H1 (cell line): ENCODE data around the gene ATP11A. TPM values are rescaled to one million over a fixed set of nuclear protein-coding genes. Genes with fewer than 3 reads are reported as not detected.
A peak's percentile ranks its signal among the peaks of the same experiment; 100 is the strongest.

ENCODE experiments used
- CTCF ChIA-PET: fragments of 300-600 bp; sonication (Branson Sonifier 250); formaldehyde crosslinking; loops from one replicate; lab custom pipeline; 2021; ENCODE audit not compliant: partially characterized antibody; lab: Charles Lee
- POLR2A ChIA-PET: fragments of 300-600 bp; sonication (Branson Sonifier 250); formaldehyde crosslinking; loops from one replicate; lab custom pipeline; 2021; ENCODE audit warnings: inconsistent platforms; ENCODE audit not compliant: partially characterized antibody; lab: Charles Lee
- DNase-seq, 2 experiments: peaks; one replicate each; pipeline versions ENCODE4 v3.0.0 to v3.0.0-alpha.2; 2010 to 2022; ENCODE audit warnings: low spot score in 2 of 2, low read depth in 1 of 2, mixed read lengths in 1 of 2
- FAIRE-seq: peaks from 2 replicates; lab custom pipeline; 2011; peaks lifted over from hg19 to GRCh38; lab: Jason Lieb, UNC
- H2AFZ ChIP-seq: 2 replicates; pipeline ENCODE4 v1.8.1; 2012; ENCODE audit warnings: low read length, inconsistent platforms
- H2AK5ac ChIP-seq: 2 replicates; pipeline ENCODE4 v1.6.1; 2013; ENCODE audit warnings: low read depth, low read length
- H2BK120ac ChIP-seq: replicated peaks from 2 replicates; pipeline ENCODE3; 2013; ENCODE audit warnings: low read depth, low read length, inconsistent platforms
- H2BK12ac ChIP-seq: 2 replicates; pipeline ENCODE4 v1.6.1; 2013; ENCODE audit warnings: low read depth, low read length
- H2BK15ac ChIP-seq: 2 replicates; pipeline ENCODE4 v1.6.1; 2013; ENCODE audit warnings: low read length
- H2BK20ac ChIP-seq: 2 replicates; pipeline ENCODE4 v1.6.1; 2013; ENCODE audit warnings: low read length
- H2BK5ac ChIP-seq: 2 replicates; pipeline ENCODE4 v1.6.1; 2013; ENCODE audit warnings: low read depth, low read length
- H3K14ac ChIP-seq: 2 replicates; pipeline ENCODE4 v1.6.1; 2013; ENCODE audit warnings: inconsistent platforms; ENCODE audit not compliant: insufficient read length
- H3K18ac ChIP-seq: 2 replicates; pipeline ENCODE4 v1.6.1; 2013; ENCODE audit warnings: low read length; ENCODE audit errors: extremely low read depth
- H3K23ac ChIP-seq: 2 replicates; pipeline ENCODE4 v1.6.1; 2013; ENCODE audit warnings: inconsistent platforms; ENCODE audit not compliant: insufficient read length
- H3K23me2 ChIP-seq: 2 replicates; pipeline ENCODE4 v1.6.1; 2013; ENCODE audit warnings: low read depth, low read length
- H3K27ac ChIP-seq: 2 replicates; pipeline ENCODE4 v1.6.1; 2011; ENCODE audit warnings: low read depth, low read length, inconsistent platforms
- H3K27me3 ChIP-seq, 4 experiments: replicated peaks in 1 of 4; 1 replicate in 1 of 4; 2 replicates in 3 of 4; pipeline versions ENCODE4 v1.6.1 to v1.8.1; 2011 to 2013; ENCODE audit warnings: low read length in 3 of 4, mild to moderate bottlenecking in 3 of 4, inconsistent platforms in 2 of 4, mixed read lengths in 2 of 4, moderate library complexity in 1 of 4; ENCODE audit not compliant: control insufficient read depth in 3 of 4, insufficient read depth in 3 of 4; ENCODE audit errors: extremely low read depth in 1 of 4
- H3K36me3 ChIP-seq, 4 experiments: 2 replicates each; pipeline versions ENCODE4 v1.6.1 to v1.8.1; 2011 to 2013; ENCODE audit warnings: mild to moderate bottlenecking in 4 of 4, low read length in 3 of 4, moderate library complexity in 2 of 4, control low read depth in 1 of 4, inconsistent platforms in 1 of 4; ENCODE audit not compliant: insufficient read depth in 4 of 4, control insufficient read depth in 2 of 4
- H3K4ac ChIP-seq: replicated peaks from 2 replicates; pipeline ENCODE3; 2013; ENCODE audit warnings: low read length, low read depth, mixed read lengths, inconsistent platforms; ENCODE audit not compliant: insufficient read length
- H3K4me1 ChIP-seq, 4 experiments: replicated peaks in 1 of 4; 1 replicate in 1 of 4; 2 replicates in 3 of 4; pipeline versions ENCODE4 v1.6.1 to v1.8.1; 2011 to 2013; ENCODE audit warnings: low read length in 3 of 4, inconsistent platforms in 2 of 4, mixed read lengths in 1 of 4; ENCODE audit not compliant: insufficient read depth in 4 of 4, control insufficient read depth in 3 of 4
- H3K4me2 ChIP-seq, 2 experiments: 2 replicates each; pipeline versions ENCODE4 v1.6.1 to v1.8.1; 2011 to 2013; ENCODE audit warnings: low read depth in 2 of 2, low read length in 2 of 2, control low read depth in 1 of 2, inconsistent platforms in 1 of 2, mild to moderate bottlenecking in 1 of 2; ENCODE audit not compliant: insufficient read depth in 1 of 2
- H3K4me3 ChIP-seq, 4 experiments: fragments of 200-600, 300-600 bp in 1 of 4; sonication (generic), shearing (Covaris generic), sonication (Bioruptor Twin) in 1 of 4; 2 replicates each; pipeline versions ENCODE4 v1.5.1 to v1.8.1; 2011 to 2016; ENCODE audit warnings: low read length in 4 of 4, low read depth in 3 of 4, control low read depth in 2 of 4, inconsistent platforms in 2 of 4, mild to moderate bottlenecking in 2 of 4, mixed read lengths in 1 of 4, moderate library complexity in 1 of 4; ENCODE audit not compliant: insufficient read depth in 2 of 4; ENCODE audit errors: extremely low read depth in 1 of 4
- H3K56ac ChIP-seq: replicated peaks from 2 replicates; pipeline ENCODE3; 2013; ENCODE audit warnings: low read depth, mild to moderate bottlenecking, mixed read lengths, low read length, inconsistent platforms; ENCODE audit not compliant: insufficient read length
- H3K79me1 ChIP-seq: 2 replicates; pipeline ENCODE4 v1.6.1; 2013; ENCODE audit warnings: low read depth, low read length, control low read depth
- H3K79me2 ChIP-seq, 2 experiments: 2 replicates each; pipeline versions ENCODE4 v1.6.1 to v1.8.1; 2012 to 2013; ENCODE audit warnings: low read length in 2 of 2, mild to moderate bottlenecking in 2 of 2, inconsistent platforms in 1 of 2; ENCODE audit not compliant: insufficient read depth in 2 of 2, control insufficient read depth in 1 of 2
- H3K9ac ChIP-seq, 4 experiments: replicated peaks in 1 of 4; 1 replicate in 1 of 4; 2 replicates in 3 of 4; pipeline versions ENCODE4 v1.6.1 to v1.8.1; 2011 to 2013; ENCODE audit warnings: low read depth in 3 of 4, low read length in 3 of 4, control low read depth in 2 of 4, mild to moderate bottlenecking in 2 of 4, moderate library complexity in 2 of 4, inconsistent platforms in 1 of 4; ENCODE audit errors: extremely low read depth in 1 of 4
- H3K9me3 ChIP-seq, 2 experiments: 2 replicates each; pipeline versions ENCODE4 v1.6.1 to v1.8.1; 2012 to 2013; ENCODE audit warnings: mild to moderate bottlenecking in 2 of 2, moderate library complexity in 2 of 2, control low read depth in 1 of 2, inconsistent platforms in 1 of 2, low read depth in 1 of 2, low read length in 1 of 2, mixed read lengths in 1 of 2; ENCODE audit not compliant: insufficient read depth in 2 of 2
- H4K20me1 ChIP-seq, 2 experiments: replicated peaks in 1 of 2; 2 replicates each; pipeline versions ENCODE3 to v1.8.1; 2011 to 2013; ENCODE audit warnings: inconsistent platforms in 2 of 2, low read length in 2 of 2, mild to moderate bottlenecking in 1 of 2; ENCODE audit not compliant: insufficient read depth in 2 of 2, control insufficient read depth in 1 of 2
- H4K5ac ChIP-seq: 2 replicates; pipeline ENCODE4 v1.6.1; 2013; ENCODE audit warnings: low read length, low read depth, mixed read lengths, inconsistent platforms; ENCODE audit not compliant: insufficient read length
- H4K8ac ChIP-seq: 2 replicates; pipeline ENCODE4 v1.8.0; 2013; ENCODE audit warnings: mild to moderate bottlenecking, moderate library complexity, low read length, inconsistent platforms; ENCODE audit not compliant: insufficient read depth; ENCODE audit errors: extremely low read depth
- H4K91ac ChIP-seq: replicated peaks from 2 replicates; pipeline ENCODE3; 2013; ENCODE audit warnings: low read length, mixed read lengths, inconsistent platforms; ENCODE audit not compliant: insufficient read length
- BACH1 ChIP-seq: IDR thresholded peaks from 2 replicates; pipeline ENCODE4 v1.6.1; 2012; ENCODE audit warnings: low read length, improper control_type of control experiment
- BRCA1 ChIP-seq: IDR thresholded peaks from 2 replicates; pipeline ENCODE4 v1.6.1; 2012; ENCODE audit warnings: low read depth, low read length, improper control_type of control experiment
- CTBP2 ChIP-seq: IDR thresholded peaks from 2 replicates; pipeline ENCODE4 v1.7.0; 2011; ENCODE audit warnings: borderline replicate concordance, mild to moderate bottlenecking, moderate library complexity, mixed read lengths, low read length; ENCODE audit not compliant: insufficient read depth, insufficient read length
- EGR1 ChIP-seq: IDR thresholded peaks from 2 replicates; pipeline ENCODE4 v1.6.1; 2011; ENCODE audit warnings: low read depth, low read length, borderline replicate concordance
- EZH2 ChIP-seq: fragments of 200-600 bp; sonication (generic); IDR thresholded peaks from 2 replicates; pipeline ENCODE4 v1.7.1; 2012; ENCODE audit warnings: low read depth, mild to moderate bottlenecking, moderate library complexity, low read length, inconsistent platforms; ENCODE audit not compliant: severe bottlenecking
- POLR2A ChIP-seq, 2 experiments: IDR thresholded peaks; 1 replicate in 1 of 2; 2 replicates in 1 of 2; pipeline ENCODE4 v1.6.1; 2011; ENCODE audit warnings: low read depth in 2 of 2, low read length in 2 of 2, mild to moderate bottlenecking in 2 of 2; ENCODE audit errors: control extremely low read depth in 1 of 2
- RXRA ChIP-seq: IDR thresholded peaks from 2 replicates; pipeline ENCODE4 v1.6.1; 2011; ENCODE audit warnings: low read depth, mild to moderate bottlenecking, low read length, moderate library complexity; ENCODE audit not compliant: insufficient read depth
- SIX5 ChIP-seq: IDR thresholded peaks from 2 replicates; pipeline ENCODE4 v1.6.1; 2011; ENCODE audit warnings: mild to moderate bottlenecking, low read depth, low read length
- SP2 ChIP-seq: IDR thresholded peaks from 2 replicates; pipeline ENCODE4 v1.6.1; 2012; ENCODE audit warnings: mild to moderate bottlenecking, low read length, inconsistent platforms
- TAF1 ChIP-seq: IDR thresholded peaks from 2 replicates; pipeline ENCODE4 v1.6.1; 2011; ENCODE audit warnings: mild to moderate bottlenecking, low read depth, low read length
- ZNF274 ChIP-seq: IDR thresholded peaks from 2 replicates; pipeline ENCODE4 v1.7.0; 2012; ENCODE audit warnings: low read length, borderline replicate concordance; ENCODE audit errors: extremely low read depth
- WGBS, 2 experiments: shearing (Covaris generic) in 1 of 2; methylation state at CpG; one replicate each; pipeline versions ENCODE4 v1.1.6 to v1.1.7; 2013 to 2015; ENCODE audit warnings: low lambda C conversion rate in 2 of 2, mixed read lengths in 2 of 2, inconsistent platforms in 1 of 2, low coverage in 1 of 2, missing lambda C conversion rate in 1 of 2; ENCODE audit not compliant: insufficient replicate concordance in 2 of 2, insufficient coverage in 1 of 2, insufficient read length in 1 of 2; ENCODE audit errors: extremely low coverage in 1 of 2, missing lambda C conversion rate in 1 of 2; 5-methylcytosine and 5-hydroxymethylcytosine counted together
- polyA plus RNA-seq, 7 experiments: library from polyadenylated mRNA; depleted of rRNA in 3 of 7; stranded (reverse) in 5 of 7; unstranded in 2 of 7; fragments of >200 nt in 5 of 7; fragments of 200-250 nt in 2 of 7; gene quantifications; 1 replicate in 5 of 7; 2 replicates in 1 of 7; 4 replicates in 1 of 7; pipeline versions ENCODE4 v1.2.1 to v1.2.3, GENCODE V29; 2011 to 2013; ENCODE audit warnings: missing spikeins in 2 of 7, mixed read lengths in 2 of 7
- total RNA-seq: library from RNA; stranded (reverse); fragmentation: NEBNext Ultra II Directional; extraction: Animal tissue kit (Norgen Biotek cat#: 25700); gene quantifications from 2 replicates; pipeline ENCODE4 v1.2.1, GENCODE V29; 2021

Gene ATP11A
- total and polyA plus RNA-seq, 2 of the 8 experiments (the other 6 are each of a cell fraction or from before 2014, with no cell fraction given): 28.8 to 72.9 TPM

GRCh38 chr13:112806739-112807652 is 117.2 kb downstream of the ATP11A start:
- no peak overlapping the region for H3K14ac ChIP-seq
- H2BK120ac ChIP-seq: no peak overlapping the region
- H3K9me3 ChIP-seq: no peaks in the 10 kb centered on the region
- no peaks in the 10 kb centered on the region for H3K79me2 ChIP-seq
- no peak overlapping the region for H2AK5ac ChIP-seq
- no peak overlapping the region for H3K9ac ChIP-seq
- H2BK15ac ChIP-seq: no peak overlapping the region
- H2BK5ac ChIP-seq: 0 out of 2 replicates have a peak overlapping the region, but pooled peaks have one; percentile 63
- no peaks in the 10 kb centered on the region; the same call in none of the 2 replicates for H3K79me1 ChIP-seq
- DNase-seq: no peak
- no peaks in the 10 kb centered on the region for H3K27me3 ChIP-seq
- H3K18ac ChIP-seq: no peak overlapping the region
- no peak overlapping the region for H4K5ac ChIP-seq
- H3K4ac ChIP-seq: no peak overlapping the region
- H4K20me1 ChIP-seq: peaks cover 2 to 3% of the 10 kb centered on the region in 2 experiments
- H3K56ac ChIP-seq: no peak overlapping the region
- H3K36me3 ChIP-seq: peaks cover 4 to 15% (median 11%) of the 10 kb centered on the region in 4 experiments; a peak in 4 of 8 replicates
- no peaks in the 10 kb centered on the region; the same call in 1 of the 2 replicates for H3K23me2 ChIP-seq
- no peak overlapping the region; the same call in 1 of the 2 replicates for H4K8ac ChIP-seq
- H3K23ac ChIP-seq: no peak overlapping the region
- FAIRE-seq: no peak
- H3K27ac ChIP-seq: no peak overlapping the region
- no peak overlapping the region for H3K4me3 ChIP-seq
- no peak overlapping the region for H2BK12ac ChIP-seq
- no peak overlapping the region for H2AFZ ChIP-seq
- no peak overlapping the region for H2BK20ac ChIP-seq
- 95% methylated on average over 36 of the region's 36 CpGs; no CpG with 5 or more reads in 1 of the 2 experiments for WGBS, 2 experiments
- POLR2A ChIA-PET: no interaction called here
- no peak for TF ChIP-seq BACH1
- TF ChIP-seq SP2: no peak
- TF ChIP-seq BRCA1: no peak
- no peak for TF ChIP-seq POLR2A (IDR thresholded peaks at IDR 0.05; ENCODE audit: control extremely low read depth in 1 of 2, low read depth in 2 of 2, low read length in 2 of 2)
- no peak for TF ChIP-seq ZNF274
- no peak for TF ChIP-seq RXRA
- no peak for TF ChIP-seq TAF1
- TF ChIP-seq EZH2: no peak
- TF ChIP-seq CTBP2: no peak
- no peak for TF ChIP-seq SIX5
- no peak for TF ChIP-seq EGR1
- TF ChIP-seq, all 59 proteins: peak for 0
- Histone ChIP-seq H3K4me1 (peaks cover 0 to 9% (median 1%) of the 10 kb centered on the region in 4 experiments; a peak in 3 of 7 replicates), H3K4me2 (no peak overlapping the region), H4K91ac (no peak overlapping the region)
- CTCF ChIA-PET: interaction anchor here (1.2 kb wide), 1 partner anchor 168 kb away, joined by 4 read pairs; no protein-coding TSS in a partner anchor
